ENCODE measurements around the gene PF4V1.

- TF ChIP-seq CTCF (conservative IDR thresholded peaks at IDR 0.05) (no peak), EZH2 (IDR thresholded peaks at IDR 0.05; ENCODE audit: low read depth) (no peak)
Measured at GRCh38 chr4:73875401-73875800, 22.3 kb downstream of the PF4V1 start.

Data from PC-9 (cell line).